Measurements from ENCODE around the gene PFDN4. TPM values are rescaled to one million over a fixed set of nuclear protein-coding genes. Genes with fewer than 3 reads are reported as not detected.

The PFDN4 gene
- total RNA-seq, 1 donor from 2014 or later: 26.8 TPM

GRCh38 chr20:54172532-54172855 is 35.4 kb upstream of the PFDN4 start:
- no peak for DNase-seq
- no peak for ATAC-seq (ENCODE audit: poor library complexity)
- intact Hi-C loops (cut with DNase I): no loop called here

GRCh38 chr20:54172856-54173652 is 34.8 kb upstream of the PFDN4 start:
- ATAC-seq (ENCODE audit: poor library complexity) (no peak), DNase-seq (no peak)
- intact Hi-C loops (cut with DNase I): no loop called here

GRCh38 chr20:54173653-54174456 is 34.0 kb upstream of the PFDN4 start, which contains the start of gene CYP24A1:
Gene CYP24A1, minus strand, starts transcription at chr20:54173986. Its CDS starts 407 bp downstream, at chr20:54173579.
- intact Hi-C loops (cut with DNase I): no loop called here
- DNase-seq: no peak
- no peak for ATAC-seq (ENCODE audit: poor library complexity)

- ATAC-seq (ENCODE audit: poor library complexity): no peak
- intact Hi-C loops (cut with DNase I): no loop called here
- no peak for DNase-seq
Measured at GRCh38 chr20:54174457-54175175, 33.3 kb upstream of the PFDN4 start.

- intact Hi-C loops (cut with DNase I): no loop called here
- ATAC-seq (ENCODE audit: poor library complexity) (no peak), DNase-seq (no peak)
Measured at GRCh38 chr20:54176610-54177009, 31.3 kb upstream of the PFDN4 start.

GRCh38 chr20:54177378-54177777 is 30.5 kb upstream of the PFDN4 start:
- ATAC-seq (ENCODE audit: poor library complexity) (no peak), DNase-seq (no peak)
- intact Hi-C loops (cut with DNase I): no loop called here

GRCh38 chr20:54178256-54178655 is 29.6 kb upstream of the PFDN4 start:
- ATAC-seq (ENCODE audit: poor library complexity): no peak
- intact Hi-C loops (cut with DNase I): no loop called here

GRCh38 chr20:54179946-54180345 is 27.9 kb upstream of the PFDN4 start:
- ATAC-seq (ENCODE audit: poor library complexity): no peak
- intact Hi-C loops (cut with DNase I): no loop called here
- DNase-seq: no peak

More at GRCh38 chr20:54178256-54178655, 29.6 kb upstream of the PFDN4 start:
- no peak for DNase-seq

- intact Hi-C loops (cut with DNase I): no loop called here
- DNase-seq (no peak), ATAC-seq (ENCODE audit: poor library complexity) (no peak)
Measured at GRCh38 chr20:54180931-54181330, 27.0 kb upstream of the PFDN4 start.

- intact Hi-C loops (cut with DNase I): no loop called here
- ATAC-seq (ENCODE audit: poor library complexity) (no peak), DNase-seq (no peak)
Measured at GRCh38 chr20:54184071-54184470, 23.8 kb upstream of the PFDN4 start.

- intact Hi-C loops (cut with DNase I): no loop called here
- no peak for ATAC-seq (ENCODE audit: poor library complexity)
- DNase-seq: no peak
Measured at GRCh38 chr20:54184904-54185626, 22.8 kb upstream of the PFDN4 start.

- DNase-seq: no peak
- intact Hi-C loops (cut with DNase I): no loop called here
- no peak for ATAC-seq (ENCODE audit: poor library complexity)
Measured at GRCh38 chr20:54188132-54188849, 19.6 kb upstream of the PFDN4 start.

GRCh38 chr20:54189630-54190029 is 18.3 kb upstream of the PFDN4 start:
- DNase-seq (no peak), ATAC-seq (ENCODE audit: poor library complexity) (no peak)
- intact Hi-C loops (cut with DNase I): no loop called here

GRCh38 chr20:54190217-54190616 is 17.7 kb upstream of the PFDN4 start:
- intact Hi-C loops (cut with DNase I): no loop called here
- DNase-seq (no peak), ATAC-seq (ENCODE audit: poor library complexity) (no peak)

- DNase-seq: no peak
- intact Hi-C loops (cut with DNase I): no loop called here
- ATAC-seq (ENCODE audit: poor library complexity): no peak
Measured at GRCh38 chr20:54193817-54194216, 14.1 kb upstream of the PFDN4 start.

GRCh38 chr20:54194724-54195438 is 13.0 kb upstream of the PFDN4 start:
- ATAC-seq (ENCODE audit: poor library complexity) (no peak), DNase-seq (no peak)
- intact Hi-C loops (cut with DNase I): no loop called here
